ENCODE data around the gene SLIT3. TPM values are rescaled to one million over a fixed set of nuclear protein-coding genes. Genes with fewer than 3 reads are reported as not detected.

Gene SLIT3
- total RNA-seq, 1 experiment from 2014 or later, result 0.92 TPM

DNA sequence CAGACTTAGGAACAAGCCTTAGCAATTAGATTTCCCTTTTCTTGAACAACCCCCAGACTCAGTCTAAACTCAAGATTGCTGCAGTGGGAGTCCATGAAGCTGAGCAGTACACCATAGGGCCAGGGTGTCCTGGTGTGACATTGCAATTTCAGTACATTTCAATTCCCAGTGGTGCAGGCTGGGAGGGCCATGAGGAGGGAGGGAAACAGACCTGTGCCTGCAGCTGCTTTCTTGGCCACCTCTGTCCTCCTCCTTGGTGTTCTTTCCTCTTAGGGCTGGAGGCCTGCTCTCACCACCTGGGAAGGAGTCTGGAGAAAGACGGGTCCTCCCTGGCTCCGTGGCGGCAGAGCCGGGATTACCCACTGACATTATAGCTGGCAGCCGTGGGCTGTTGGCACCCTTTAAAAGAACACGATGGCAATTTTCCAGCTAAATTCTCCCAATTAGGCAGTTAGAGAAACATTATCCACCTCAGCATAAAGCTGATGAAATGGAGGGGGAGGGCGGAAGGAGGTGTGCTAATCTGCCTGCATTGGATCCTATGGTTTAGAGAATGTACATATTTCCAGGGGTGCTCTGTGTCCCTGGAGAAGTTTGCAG, 186.4 kb downstream of the SLIT3 start:
- no peak overlapping the region for H3K27ac ChIP-seq (ENCODE audit: insufficient read length, low read depth, low read length)
- H3K56ac ChIP-seq (ENCODE audit: insufficient read length, low read depth, low read length), result no peak overlapping the region
- Mint-ChIP-seq H3K36me3 (ENCODE audit: insufficient read depth in 1 of 3, low read depth in 3 of 3) (peaks cover 0 to 3% (median 0%) of the 10 kb centered on the region in 3 experiments; a peak in 2 of 7 replicates), H3K4me3 (no peak overlapping the region), H3K27me3 (ENCODE audit: low read depth) (peaks cover 10% of the 10 kb centered on the region), H3K4me1 (peaks cover 20 to 21% of the 10 kb centered on the region in 2 experiments), H3K27ac (no peak overlapping the region; a peak in 1 of 7 replicates), H3K9me3 (peaks cover 4 to 6% of the 10 kb centered on the region in 2 experiments; a peak in 2 of 5 replicates)
- H2BK20ac ChIP-seq (ENCODE audit: low read depth, low read length, poor library complexity, severe bottlenecking), result no peak overlapping the region
- TF ChIP-seq, protein P1, sequence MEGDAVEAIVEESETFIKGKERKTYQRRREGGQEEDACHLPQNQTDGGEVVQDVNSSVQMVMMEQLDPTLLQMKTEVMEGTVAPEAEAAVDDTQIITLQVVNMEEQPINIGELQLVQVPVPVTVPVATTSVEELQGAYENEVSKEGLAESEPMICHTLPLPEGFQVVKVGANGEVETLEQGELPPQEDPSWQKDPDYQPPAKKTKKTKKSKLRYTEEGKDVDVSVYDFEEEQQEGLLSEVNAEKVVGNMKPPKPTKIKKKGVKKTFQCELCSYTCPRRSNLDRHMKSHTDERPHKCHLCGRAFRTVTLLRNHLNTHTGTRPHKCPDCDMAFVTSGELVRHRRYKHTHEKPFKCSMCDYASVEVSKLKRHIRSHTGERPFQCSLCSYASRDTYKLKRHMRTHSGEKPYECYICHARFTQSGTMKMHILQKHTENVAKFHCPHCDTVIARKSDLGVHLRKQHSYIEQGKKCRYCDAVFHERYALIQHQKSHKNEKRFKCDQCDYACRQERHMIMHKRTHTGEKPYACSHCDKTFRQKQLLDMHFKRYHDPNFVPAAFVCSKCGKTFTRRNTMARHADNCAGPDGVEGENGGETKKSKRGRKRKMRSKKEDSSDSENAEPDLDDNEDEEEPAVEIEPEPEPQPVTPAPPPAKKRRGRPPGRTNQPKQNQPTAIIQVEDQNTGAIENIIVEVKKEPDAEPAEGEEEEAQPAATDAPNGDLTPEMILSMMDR (conservative IDR thresholded peaks at IDR 0.05), result no peak
- no peak overlapping the region for H3K23ac ChIP-seq (ENCODE audit: insufficient read length, low read depth, low read length)
- H3T11ph ChIP-seq (ENCODE audit: low read length), result no peak overlapping the region
- H4K20me1 ChIP-seq (ENCODE audit: control insufficient read depth, insufficient read depth, insufficient read length), result no peaks in the 10 kb centered on the region
- no peaks in the 10 kb centered on the region; the same call in 1 of the 2 replicates for H3K4me1 ChIP-seq (ENCODE audit: insufficient read depth, low read length)
- H3K4ac ChIP-seq (ENCODE audit: low read depth, low read length), result no peak overlapping the region
- no peak overlapping the region; the same call in 1 of the 2 replicates for H3K14ac ChIP-seq (ENCODE audit: insufficient read depth, low read length)
- no CpG with 5 or more reads among the region's 7 CpGs for WGBS (ENCODE audit: extremely low coverage, insufficient read length, low lambda C conversion rate)
- no peaks in the 10 kb centered on the region for H3K79me2 ChIP-seq (ENCODE audit: insufficient read depth, low read length)
- H2AFZ ChIP-seq (ENCODE audit: low read length), result no peak overlapping the region
- H3K18ac ChIP-seq (ENCODE audit: insufficient read length, low read depth, low read length), result no peak overlapping the region
- H2AK5ac ChIP-seq (ENCODE audit: insufficient read length, low read length), result no peak overlapping the region
- no peak overlapping the region for H4K5ac ChIP-seq (ENCODE audit: insufficient read length, low read depth, low read length)
- H3K9ac ChIP-seq (ENCODE audit: extremely low read depth, insufficient read length, low read length), result no peak overlapping the region
- H2BK5ac ChIP-seq (ENCODE audit: insufficient read length, low read length), result no peak overlapping the region
- no peak overlapping the region for H4K91ac ChIP-seq (ENCODE audit: insufficient read length, low read depth, low read length)
- no peaks in the 10 kb centered on the region for H3K9me3 ChIP-seq (ENCODE audit: control insufficient read depth, low read depth, low read length)
- no peaks in the 10 kb centered on the region for H3K79me1 ChIP-seq (ENCODE audit: insufficient read depth, low read depth, low read length, poor library complexity, severe bottlenecking)
- no peaks in the 10 kb centered on the region for H3K23me2 ChIP-seq (ENCODE audit: insufficient read length, low read depth, low read length, poor library complexity, severe bottlenecking)
- no peak for DNase-seq
- no peak overlapping the region for H2BK15ac ChIP-seq (ENCODE audit: low read depth, low read length)
- no peaks in the 10 kb centered on the region for H3K27me3 ChIP-seq (ENCODE audit: insufficient read depth, low read length)
- H2BK12ac ChIP-seq (ENCODE audit: insufficient read length, low read depth, low read length), result no peak overlapping the region
- H3K4me2 ChIP-seq (ENCODE audit: insufficient read depth, insufficient read length, low read length), result no peak overlapping the region
- no peak overlapping the region for H4K8ac ChIP-seq (replicated peaks; ENCODE audit: insufficient read length, low read depth, low read length)
- no peak overlapping the region for H2BK120ac ChIP-seq (ENCODE audit: low read depth, low read length, poor library complexity, severe bottlenecking)
